Measurements from ENCODE around the gene DNAJC25. TPM values are rescaled to one million over a fixed set of nuclear protein-coding genes. Genes with fewer than 3 reads are reported as not detected.

DNAJC25 gene
- total RNA-seq, 1 donor from 2014 or later = 3.9 TPM

GRCh38 chr9:111601237-111602018 lies 29.7 kb upstream of the DNAJC25 start:
- H3K9me3 Mint-ChIP-seq (ENCODE audit: unreplicated experiment) = no peaks in the 10 kb centered on the region
- no peak overlapping the region for H3K4me3 Mint-ChIP-seq (ENCODE audit: unreplicated experiment)
- H3K27me3 Mint-ChIP-seq (ENCODE audit: unreplicated experiment) = peaks cover 5% of the 10 kb centered on the region
- no peak for DNase-seq (ENCODE audit: low spot score)
- peaks cover 16% of the 10 kb centered on the region for H3K4me1 Mint-ChIP-seq (ENCODE audit: unreplicated experiment)
- H3K36me3 Mint-ChIP-seq (ENCODE audit: low read depth, unreplicated experiment) = peaks cover 6% of the 10 kb centered on the region
- no peak overlapping the region for H3K27ac Mint-ChIP-seq (ENCODE audit: unreplicated experiment)
- TF ChIP-seq CTCF (IDR thresholded peaks at IDR 0.05; ENCODE audit: unreplicated experiment) = no peak

- H3K4me3 Mint-ChIP-seq (ENCODE audit: unreplicated experiment) = no peak overlapping the region
- no peak for DNase-seq (ENCODE audit: low spot score)
- H3K27ac Mint-ChIP-seq (ENCODE audit: unreplicated experiment) = no peak overlapping the region
Observed at GRCh38 chr9:111603041-111603440, 28.1 kb upstream of the DNAJC25 start.

GRCh38 chr9:111604054-111604615 lies 27.0 kb upstream of the DNAJC25 start:
- Mint-ChIP-seq H3K9me3 (ENCODE audit: unreplicated experiment) (no peaks in the 10 kb centered on the region), H3K27me3 (ENCODE audit: unreplicated experiment) (no peaks in the 10 kb centered on the region), H3K27ac (ENCODE audit: unreplicated experiment) (no peak overlapping the region), H3K4me3 (ENCODE audit: unreplicated experiment) (no peak overlapping the region), H3K36me3 (ENCODE audit: low read depth, unreplicated experiment) (no peaks in the 10 kb centered on the region), H3K4me1 (ENCODE audit: unreplicated experiment) (peaks cover 13% of the 10 kb centered on the region)
- no peak for TF ChIP-seq CTCF (IDR thresholded peaks at IDR 0.05; ENCODE audit: unreplicated experiment)
- DNase-seq (ENCODE audit: low spot score) = no peak

More at GRCh38 chr9:111603041-111603440, 28.1 kb upstream of the DNAJC25 start:
- Mint-ChIP-seq H3K27me3 (ENCODE audit: unreplicated experiment) (peaks cover 2% of the 10 kb centered on the region), H3K36me3 (ENCODE audit: low read depth, unreplicated experiment) (no peaks in the 10 kb centered on the region), H3K9me3 (ENCODE audit: unreplicated experiment) (no peaks in the 10 kb centered on the region), H3K4me1 (ENCODE audit: unreplicated experiment) (peaks cover 14% of the 10 kb centered on the region)
- TF ChIP-seq CTCF (IDR thresholded peaks at IDR 0.05; ENCODE audit: unreplicated experiment) = no peak

- Mint-ChIP-seq H3K27ac (ENCODE audit: unreplicated experiment) (no peak overlapping the region), H3K27me3 (ENCODE audit: unreplicated experiment) (no peaks in the 10 kb centered on the region), H3K4me3 (ENCODE audit: unreplicated experiment) (no peak overlapping the region), H3K4me1 (ENCODE audit: unreplicated experiment) (peaks cover 16% of the 10 kb centered on the region), H3K36me3 (ENCODE audit: low read depth, unreplicated experiment) (no peaks in the 10 kb centered on the region), H3K9me3 (ENCODE audit: unreplicated experiment) (no peaks in the 10 kb centered on the region)
- DNase-seq (ENCODE audit: low spot score) = no peak
- no peak for TF ChIP-seq CTCF (IDR thresholded peaks at IDR 0.05; ENCODE audit: unreplicated experiment)
Observed at GRCh38 chr9:111605041-111605559, 26.0 kb upstream of the DNAJC25 start.

GRCh38 chr9:111610149-111610548 lies 21.0 kb upstream of the DNAJC25 start:
- Mint-ChIP-seq H3K4me3 (ENCODE audit: unreplicated experiment) (no peak overlapping the region), H3K27me3 (ENCODE audit: unreplicated experiment) (peaks cover 1% of the 10 kb centered on the region), H3K36me3 (ENCODE audit: low read depth, unreplicated experiment) (no peaks in the 10 kb centered on the region), H3K27ac (ENCODE audit: unreplicated experiment) (no peak overlapping the region), H3K9me3 (ENCODE audit: unreplicated experiment) (no peaks in the 10 kb centered on the region), H3K4me1 (ENCODE audit: unreplicated experiment) (peaks cover 17% of the 10 kb centered on the region)
- DNase-seq (ENCODE audit: low spot score) = no peak
- no peak for TF ChIP-seq CTCF (IDR thresholded peaks at IDR 0.05; ENCODE audit: unreplicated experiment)
